NB4 (cell line): ENCODE results near the gene MPHOSPH8.

ENCODE experiments used
- MYC ChIP-seq: IDR thresholded peaks from 2 replicates; pipeline ENCODE4 v1.6.1; 2011; ENCODE audit warnings: low read depth, low read length
- POLR2A ChIP-seq: IDR thresholded peaks from 2 replicates; pipeline ENCODE4 v1.6.1; 2011; ENCODE audit warnings: mild to moderate bottlenecking; ENCODE audit not compliant: insufficient read length; ENCODE audit errors: extremely low read depth
- TF ChIP-seq, protein P1 (sequence below): IDR thresholded peaks from one replicate; pipeline ENCODE4 v1.5.1; 2012; ENCODE audit warnings: low read depth, low read length
- TF ChIP-seq, protein P2 (sequence below): IDR thresholded peaks from 2 replicates; pipeline ENCODE4 v1.6.1; 2011; ENCODE audit warnings: low read depth, low read length

DNA sequence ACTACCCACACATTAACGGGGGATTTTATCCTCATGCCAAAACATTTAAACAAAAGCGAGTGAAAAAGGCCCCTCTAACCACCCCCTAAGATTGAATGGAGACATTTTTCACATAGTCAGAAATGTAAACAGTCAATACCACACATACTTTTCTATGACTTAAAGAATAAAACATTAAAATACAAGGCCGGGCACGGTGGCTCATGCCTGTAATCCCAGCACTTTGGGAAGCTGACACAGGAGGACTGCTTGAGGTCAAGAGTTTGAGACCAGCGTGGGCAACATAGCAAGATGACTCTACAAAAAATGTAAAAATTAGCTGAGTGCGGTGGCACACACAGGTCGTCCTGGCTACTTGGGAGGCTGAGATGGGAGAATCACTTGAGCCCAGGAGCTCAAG, 47.3 kb downstream of the MPHOSPH8 start:
- TF ChIP-seq, protein P1, sequence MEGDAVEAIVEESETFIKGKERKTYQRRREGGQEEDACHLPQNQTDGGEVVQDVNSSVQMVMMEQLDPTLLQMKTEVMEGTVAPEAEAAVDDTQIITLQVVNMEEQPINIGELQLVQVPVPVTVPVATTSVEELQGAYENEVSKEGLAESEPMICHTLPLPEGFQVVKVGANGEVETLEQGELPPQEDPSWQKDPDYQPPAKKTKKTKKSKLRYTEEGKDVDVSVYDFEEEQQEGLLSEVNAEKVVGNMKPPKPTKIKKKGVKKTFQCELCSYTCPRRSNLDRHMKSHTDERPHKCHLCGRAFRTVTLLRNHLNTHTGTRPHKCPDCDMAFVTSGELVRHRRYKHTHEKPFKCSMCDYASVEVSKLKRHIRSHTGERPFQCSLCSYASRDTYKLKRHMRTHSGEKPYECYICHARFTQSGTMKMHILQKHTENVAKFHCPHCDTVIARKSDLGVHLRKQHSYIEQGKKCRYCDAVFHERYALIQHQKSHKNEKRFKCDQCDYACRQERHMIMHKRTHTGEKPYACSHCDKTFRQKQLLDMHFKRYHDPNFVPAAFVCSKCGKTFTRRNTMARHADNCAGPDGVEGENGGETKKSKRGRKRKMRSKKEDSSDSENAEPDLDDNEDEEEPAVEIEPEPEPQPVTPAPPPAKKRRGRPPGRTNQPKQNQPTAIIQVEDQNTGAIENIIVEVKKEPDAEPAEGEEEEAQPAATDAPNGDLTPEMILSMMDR: no peak
- TF ChIP-seq, protein P2, sequence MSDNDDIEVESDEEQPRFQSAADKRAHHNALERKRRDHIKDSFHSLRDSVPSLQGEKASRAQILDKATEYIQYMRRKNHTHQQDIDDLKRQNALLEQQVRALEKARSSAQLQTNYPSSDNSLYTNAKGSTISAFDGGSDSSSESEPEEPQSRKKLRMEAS: no peak
- TF ChIP-seq POLR2A (no peak), MYC (no peak)
